Astrocyte (in vitro differentiated cells and primary cell): ENCODE results near the gene SPO11. TPM values are rescaled to one million over a fixed set of nuclear protein-coding genes. Genes with fewer than 3 reads are reported as not detected.

Experiments
- DNase-seq: peaks from one replicate; pipeline ENCODE4 v3.0.0-alpha.2; 2010; ENCODE audit warnings: low read depth
- FAIRE-seq: peaks from 2 replicates; lab custom pipeline; 2011; peaks lifted over from hg19 to GRCh38; lab: Jason Lieb, UNC
- H2AFZ ChIP-seq: 2 replicates; pipeline ENCODE4 v1.6.0; 2012; ENCODE audit warnings: low read depth, low read length, inconsistent platforms
- H3K27ac ChIP-seq: 2 replicates; pipeline ENCODE4 v1.5.1; 2011; ENCODE audit warnings: low read depth, low read length, inconsistent platforms
- H3K27me3 ChIP-seq: 2 replicates; pipeline ENCODE4 v1.6.0; 2011; ENCODE audit warnings: low read length, inconsistent platforms; ENCODE audit not compliant: insufficient read depth
- H3K36me3 ChIP-seq: 2 replicates; pipeline ENCODE4 v1.5.1; 2011; ENCODE audit warnings: low read length, inconsistent platforms; ENCODE audit not compliant: insufficient read depth
- H3K4me1 ChIP-seq: 2 replicates; pipeline ENCODE4 v1.5.1; 2011; ENCODE audit warnings: low read length, inconsistent platforms; ENCODE audit not compliant: insufficient read depth
- H3K4me2 ChIP-seq: 2 replicates; pipeline ENCODE4 v1.6.0; 2012; ENCODE audit warnings: low read length, inconsistent platforms
- H3K4me3 ChIP-seq: 2 replicates; pipeline ENCODE4 v1.5.1; 2011; ENCODE audit warnings: low read depth, mild to moderate bottlenecking, low read length, inconsistent platforms; ENCODE audit not compliant: insufficient read depth
- H3K79me2 ChIP-seq: 2 replicates; pipeline ENCODE4 v1.6.0; 2012; ENCODE audit warnings: mild to moderate bottlenecking, low read length, inconsistent platforms; ENCODE audit not compliant: insufficient read depth
- H3K9ac ChIP-seq: 2 replicates; pipeline ENCODE4 v1.6.0; 2012; ENCODE audit warnings: mild to moderate bottlenecking, low read length, inconsistent platforms
- H3K9me3 ChIP-seq: 2 replicates; pipeline ENCODE4 v1.5.1; 2012; ENCODE audit warnings: low read depth, mild to moderate bottlenecking, low read length, inconsistent platforms; ENCODE audit not compliant: insufficient read depth
- H4K20me1 ChIP-seq: 2 replicates; pipeline ENCODE4 v1.6.0; 2012; ENCODE audit warnings: low read length, inconsistent platforms; ENCODE audit not compliant: insufficient read depth
- H3K27ac Mint-ChIP-seq: one replicate; pipeline ENCODE4 v1.8.0; 2021; ENCODE audit warnings: mild to moderate bottlenecking, mixed read lengths; ENCODE audit not compliant: unreplicated experiment
- H3K27me3 Mint-ChIP-seq: one replicate; pipeline ENCODE4 v1.8.0; 2021; ENCODE audit warnings: low read depth, mixed read lengths; ENCODE audit not compliant: unreplicated experiment
- H3K36me3 Mint-ChIP-seq: one replicate; pipeline ENCODE4 v1.8.0; 2021; ENCODE audit warnings: low read depth, mixed read lengths; ENCODE audit not compliant: unreplicated experiment
- H3K4me1 Mint-ChIP-seq: one replicate; pipeline ENCODE4 v1.8.0; 2021; ENCODE audit warnings: low read depth, mixed read lengths; ENCODE audit not compliant: unreplicated experiment
- H3K4me3 Mint-ChIP-seq: one replicate; pipeline ENCODE4 v1.8.0; 2021; ENCODE audit warnings: mild to moderate bottlenecking, moderate library complexity, mixed read lengths; ENCODE audit not compliant: unreplicated experiment
- H3K9me3 Mint-ChIP-seq: one replicate; pipeline ENCODE4 v1.8.0; 2021; ENCODE audit warnings: mild to moderate bottlenecking, mixed read lengths; ENCODE audit not compliant: unreplicated experiment
- CTCF ChIP-seq: IDR thresholded peaks from 2 replicates; pipeline ENCODE4 v1.5.1; 2011; ENCODE audit warnings: low read depth, mild to moderate bottlenecking, inconsistent platforms, low read length, moderate library complexity; ENCODE audit not compliant: insufficient read depth
- EZH2 ChIP-seq: IDR thresholded peaks from 2 replicates; pipeline ENCODE4 v1.6.1; 2012; ENCODE audit warnings: mild to moderate bottlenecking, low read length, inconsistent platforms; ENCODE audit not compliant: insufficient read depth
- microRNA-seq: library from miRNA; unstranded; fragments of <30 nt; microRNA quantifications from one replicate; pipeline ENCODE4 v1.2.0, GENCODE V29; 2020
- total RNA-seq: library from RNA; stranded (reverse); gene quantifications from 2 replicates; pipeline ENCODE4 v1.2.1, GENCODE V29; 2021

The SPO11 gene
- total RNA-seq, 1 donor from 2014 or later = not detected

GRCh38 chr20:57391439-57392301 is 62.1 kb downstream of the SPO11 start:
- no peaks in the 10 kb centered on the region for H3K9me3 Mint-ChIP-seq
- no peak for DNase-seq
- Histone ChIP-seq H3K4me1 (peaks cover 28% of the 10 kb centered on the region), H3K9ac (peak overlapping the region; percentile 79), H3K4me2 (peak overlapping the region; percentile 84), H3K27ac (no peak overlapping the region), H3K9me3 (no peaks in the 10 kb centered on the region), H3K79me2 (peaks cover 37% of the 10 kb centered on the region), H4K20me1 (peaks cover 30% of the 10 kb centered on the region), H2AFZ (peak overlapping the region; percentile 73), H3K36me3 (no peaks in the 10 kb centered on the region), H3K27me3 (no peaks in the 10 kb centered on the region), H3K4me3 (peak overlapping the region; percentile 66)
- TF ChIP-seq CTCF (no peak), EZH2 (no peak)
- H3K4me1 Mint-ChIP-seq = peaks cover 29% of the 10 kb centered on the region
- FAIRE-seq = no peak
- no peaks in the 10 kb centered on the region for H3K27me3 Mint-ChIP-seq
- no peak overlapping the region for H3K27ac Mint-ChIP-seq
- H3K36me3 Mint-ChIP-seq = peaks cover 10% of the 10 kb centered on the region
- peak overlapping the region; percentile 89 for H3K4me3 Mint-ChIP-seq

- peak overlapping the region; percentile 89 for H3K4me3 Mint-ChIP-seq
- H3K9me3 Mint-ChIP-seq = no peaks in the 10 kb centered on the region
- no peak overlapping the region for H2AFZ ChIP-seq
- peak overlapping the region; percentile 55 for H3K4me3 ChIP-seq
- TF ChIP-seq CTCF (no peak), EZH2 (no peak)
- DNase-seq (no peak), FAIRE-seq (no peak)
- no peak overlapping the region for H3K27ac ChIP-seq
- H3K4me1 ChIP-seq = peaks cover 28% of the 10 kb centered on the region
- peak overlapping the region; percentile 84 for H3K4me2 ChIP-seq
- H3K4me1 Mint-ChIP-seq = peaks cover 29% of the 10 kb centered on the region
- H3K9me3 ChIP-seq = no peaks in the 10 kb centered on the region
- peak overlapping the region; percentile 66 for H3K27ac Mint-ChIP-seq
- no peaks in the 10 kb centered on the region for H3K36me3 ChIP-seq
- peaks cover 45% of the 10 kb centered on the region for H3K79me2 ChIP-seq
- peak overlapping the region; percentile 65 for H3K9ac ChIP-seq
- H3K27me3 Mint-ChIP-seq = no peaks in the 10 kb centered on the region
- no peaks in the 10 kb centered on the region for H3K27me3 ChIP-seq
- peaks cover 13% of the 10 kb centered on the region for H3K36me3 Mint-ChIP-seq
- H4K20me1 ChIP-seq = peaks cover 40% of the 10 kb centered on the region
These were observed 63.1 kb downstream of the SPO11 start for GRCh38 chr20:57392512-57393271.

Small RNA genes within 50 kb of the gene (microRNA-seq; reads per million reads assigned to microRNA genes)
- gene MIR4325 = not detected

Other genes with a start within 250 kb of the SPO11 start
- 12.3 and 15.3 TPM in 2 replicates for gene BMP7, start 63.2 kb upstream of the SPO11 start, total RNA-seq
- 29.2 and 31.1 TPM in 2 replicates for gene RAE1, start 21.5 kb downstream of the SPO11 start, total RNA-seq
- 33.8 and 43.5 TPM in 2 replicates for gene RBM38, start 61.6 kb downstream of the SPO11 start, total RNA-seq
- not detected in 2 replicates for gene CTCFL, start 195.3 kb downstream of the SPO11 start, total RNA-seq
- not detected in 2 replicates for gene PCK1, start 231.3 kb downstream of the SPO11 start, total RNA-seq